Measurements from ENCODE around the gene MARK1. TPM values are rescaled to one million over a fixed set of nuclear protein-coding genes. Genes with fewer than 3 reads are reported as not detected.

The MARK1 gene
- total and polyA plus RNA-seq, 9 of the 15 experiments (the other 6 are each of a cell fraction or from before 2014, with no cell fraction given), result not detected

GRCh38 chr1:220484135-220484534 is 43.8 kb upstream of the MARK1 start:
- intact Hi-C loops (cut with micrococcal nuclease), result no loop called here
- no peaks in the 10 kb centered on the region for H3K9me1 ChIP-seq (ENCODE audit: control insufficient read depth, insufficient read depth, low read length)
- no peaks in the 10 kb centered on the region for H4K20me1 ChIP-seq (replicated peaks; ENCODE audit: control insufficient read depth, insufficient read depth, low read length)
- no peaks in the 10 kb centered on the region for H3K36me3 ChIP-seq (ENCODE audit: control insufficient read depth, insufficient read depth, low read length)
- no peak overlapping the region for H3K27ac ChIP-seq (ENCODE audit: extremely low read depth, low read depth, low read length)
- ATAC-seq (no peak), FAIRE-seq (no peak), DNase-seq (ENCODE audit: extremely low read depth in 1 of 4, low spot score in 3 of 4) (no peak)
- H2AFZ ChIP-seq (ENCODE audit: low read depth, low read length), result no peak overlapping the region
- TF ChIP-seq MBD1 (CRISPR knock-in tag; IDR thresholded peaks at IDR 0.05) (no peak), EP300 (IDR thresholded peaks at IDR 0.05; ENCODE audit: low read length) (no peak), NFE2L1 (tag; IDR thresholded peaks at IDR 0.05; ENCODE audit: borderline replicate concordance, low read depth) (no peak), CHD1 (IDR thresholded peaks at IDR 0.05; ENCODE audit: low read length) (no peak), NFXL1 (CRISPR knock-in tag; IDR thresholded peaks at IDR 0.05) (no peak), HDAC2 (IDR thresholded peaks at IDR 0.05) (no peak), ZNF354B (CRISPR knock-in tag; IDR thresholded peaks at IDR 0.05) (no peak), PRMT5 (CRISPR knock-in tag; IDR thresholded peaks at IDR 0.05) (no peak), WHSC1 (IDR thresholded peaks at IDR 0.05; ENCODE audit: low read length) (no peak), BCL6 (CRISPR knock-in tag; IDR thresholded peaks at IDR 0.05) (no peak), ZHX1 (conservative IDR thresholded peaks at IDR 0.05; ENCODE audit: low read length) (no peak), PTBP1 (IDR thresholded peaks at IDR 0.05; ENCODE audit: low read depth, low read length) (no peak), ID3 (CRISPR knock-in tag; IDR thresholded peaks at IDR 0.05) (no peak), ID3 (tag; IDR thresholded peaks at IDR 0.05) (no peak)
- ChIA-PET POLR2A (interaction anchor here (0.6 kb wide), 1 partner anchor 12 kb away, joined by 3 read pairs; no protein-coding TSS in a partner anchor), CTCF (ENCODE audit: low intra/inter-chr PET ratio) (no interaction called here)
- no peak overlapping the region for H3K4me3 ChIP-seq
- in situ Hi-C loops (cut with MboI), result no loop called here
- no TSS peak for BruUV-seq (replicated peaks)
- H3K27me3 ChIP-seq (ENCODE audit: control insufficient read depth in 2 of 2, insufficient read depth in 2 of 2, low read length in 2 of 2), result no peaks in the 10 kb centered on the region
- no peaks in the 10 kb centered on the region; a peak in 1 of 5 replicates for H3K4me1 ChIP-seq (replicated peaks in 1 of 2; ENCODE audit: control insufficient read depth in 2 of 2, insufficient read depth in 2 of 2, low read length in 2 of 2)
- H3K9ac ChIP-seq (ENCODE audit: insufficient read depth in 1 of 2, low read depth in 2 of 2, low read length in 2 of 2), result no peak overlapping the region
- no peaks in the 10 kb centered on the region for H3K79me2 ChIP-seq (ENCODE audit: control insufficient read depth, insufficient read depth, low read length)
- no peak overlapping the region for H3K4me2 ChIP-seq (ENCODE audit: insufficient read depth, low read length)
- H3K9me3 ChIP-seq (replicated peaks; ENCODE audit: control insufficient read depth, insufficient read depth, low read depth, low read length), result no peaks in the 10 kb centered on the region

Data from K562 (cell line).